Measurements from ENCODE around the gene ACKR1. TPM values are rescaled to one million over a fixed set of nuclear protein-coding genes. Genes with fewer than 3 reads are reported as not detected.
A peak's percentile ranks its signal among the peaks of the same experiment; 100 is the strongest.

The ACKR1 gene
- total RNA-seq, result 10 to 100 TPM; 38.0 to 66.9 TPM
- long read RNA-seq, transcript ACKR1-202 (2 exons, 2,008 nt), result major isoform, 16 of 19 reads
- long read RNA-seq, partial matches to known transcripts, result 0 of 19 reads
- long read RNA-seq, other reads (novel, unspliced or antisense), result 0 of 19 reads

- no peak for ATAC-seq
- intact Hi-C loops (cut with DNase I), result no loop called here
- DNase-seq, result no peak
Measured at GRCh38 chr1:159204161-159205141, at the start of gene ACKR1. ACKR1 (plus strand) TSS chr1:159204875; CDS start chr1:159204960, 85 bp downstream.

GRCh38 chr1:159161001-159161718, 43.5 kb upstream of the ACKR1 start:
- intact Hi-C loops (cut with DNase I), result loop anchor here (2.0 to 5.0 kb wide), 3 partner anchors 36 to 51 kb away; no protein-coding TSS in a partner anchor

GRCh38 chr1:159161719-159162026, 43.0 kb upstream of the ACKR1 start:
- intact Hi-C loops (cut with DNase I), result loop anchor here (2.0 to 5.0 kb wide), 3 partner anchors 36 to 51 kb away; no protein-coding TSS in a partner anchor
- no peak for DNase-seq
- ATAC-seq, result no peak

More at GRCh38 chr1:159161001-159161718, 43.5 kb upstream of the ACKR1 start:
- ATAC-seq, result peak; percentile 97 to 99
- DNase-seq, result peak; percentile 74

GRCh38 chr1:159162516-159163265, 42.0 kb upstream of the ACKR1 start:
- ATAC-seq (no peak), DNase-seq (no peak)
- intact Hi-C loops (cut with DNase I), result loop anchor here (5.0 kb wide), 2 partner anchors 35 to 50 kb away; no protein-coding TSS in a partner anchor

GRCh38 chr1:159163614-159164228, 41.0 kb upstream of the ACKR1 start:
- intact Hi-C loops (cut with DNase I), result loop anchor here (5.0 kb wide), 2 partner anchors 34 to 49 kb away; no protein-coding TSS in a partner anchor
- DNase-seq (no peak), ATAC-seq (no peak)

- ATAC-seq, result no peak
- intact Hi-C loops (cut with DNase I), result no loop called here
Measured at GRCh38 chr1:159168043-159168442, 36.6 kb upstream of the ACKR1 start.

GRCh38 chr1:159170639-159171038, 34.0 kb upstream of the ACKR1 start:
- intact Hi-C loops (cut with DNase I), result no loop called here
- DNase-seq, result no peak
- no peak for ATAC-seq

More at GRCh38 chr1:159168043-159168442, 36.6 kb upstream of the ACKR1 start:
- no peak for DNase-seq

- peak in 1 of 2 donors; percentile 63 for ATAC-seq
- intact Hi-C loops (cut with DNase I), result no loop called here
- no peak for DNase-seq
Measured at GRCh38 chr1:159171254-159171687, 33.4 kb upstream of the ACKR1 start, which contains the start of gene CADM3. CADM3 (plus strand) TSS chr1:159171615; CDS start chr1:159171766, 151 bp downstream.

GRCh38 chr1:159171688-159172501, 32.8 kb upstream of the ACKR1 start:
- DNase-seq (no peak), ATAC-seq (peak in 1 of 2 donors; percentile 20)
- intact Hi-C loops (cut with DNase I), result no loop called here

GRCh38 chr1:159172614-159173291, 31.9 kb upstream of the ACKR1 start:
- intact Hi-C loops (cut with DNase I), result no loop called here
- DNase-seq (peak; percentile 27), ATAC-seq (peak in 1 of 2 donors; percentile 66)

- ATAC-seq (no peak), DNase-seq (no peak)
- intact Hi-C loops (cut with DNase I), result no loop called here
Measured at GRCh38 chr1:159173320-159173719, 31.4 kb upstream of the ACKR1 start.

- ATAC-seq, result no peak
- no peak for DNase-seq
- intact Hi-C loops (cut with DNase I), result no loop called here
Measured at GRCh38 chr1:159175571-159175970, 29.1 kb upstream of the ACKR1 start.

GRCh38 chr1:159177272-159177907, 27.3 kb upstream of the ACKR1 start:
- no peak for DNase-seq
- ATAC-seq, result peak; percentile 67 to 77
- intact Hi-C loops (cut with DNase I), result no loop called here

GRCh38 chr1:159179906-159180305, 24.8 kb upstream of the ACKR1 start:
- intact Hi-C loops (cut with DNase I), result no loop called here
- DNase-seq, result no peak
- no peak for ATAC-seq

- intact Hi-C loops (cut with DNase I), result no loop called here
- ATAC-seq, result no peak
- no peak for DNase-seq
Measured at GRCh38 chr1:159180516-159180915, 24.2 kb upstream of the ACKR1 start.

- intact Hi-C loops (cut with DNase I), result no loop called here
- no peak for ATAC-seq
Measured at GRCh38 chr1:159181328-159182024, 23.2 kb upstream of the ACKR1 start.

More at GRCh38 chr1:159181328-159182024, 23.2 kb upstream of the ACKR1 start:
- no peak for DNase-seq

Measured in left cardiac atrium (tissue), 4 donors.